Measurements from ENCODE around the gene CLRN1.

CLRN1 gene

GRCh38 chr3:150975086-150975991 is 2.8 kb upstream of the CLRN1 start:
- TF ChIP-seq CTCF (IDR thresholded peaks at IDR 0.05) = no peak

GRCh38 chr3:150970665-150971324 is 1.7 kb downstream of the CLRN1 start:
- TF ChIP-seq CTCF (IDR thresholded peaks at IDR 0.05) = no peak

- no peak for TF ChIP-seq CTCF (IDR thresholded peaks at IDR 0.05)
Observed at GRCh38 chr3:150968341-150969035, 4.0 kb downstream of the CLRN1 start.

- no peak for TF ChIP-seq CTCF (IDR thresholded peaks at IDR 0.05)
Observed at GRCh38 chr3:150965436-150965835, 7.1 kb downstream of the CLRN1 start.

- no peak for TF ChIP-seq CTCF (IDR thresholded peaks at IDR 0.05)
Observed at GRCh38 chr3:150961949-150962348, 10.6 kb downstream of the CLRN1 start.

GRCh38 chr3:150960708-150961684 is 11.5 kb downstream of the CLRN1 start:
- TF ChIP-seq CTCF (IDR thresholded peaks at IDR 0.05) = no peak

Data from LNCAP (cell line).